ENCODE results near the gene TFEB.

DNA sequence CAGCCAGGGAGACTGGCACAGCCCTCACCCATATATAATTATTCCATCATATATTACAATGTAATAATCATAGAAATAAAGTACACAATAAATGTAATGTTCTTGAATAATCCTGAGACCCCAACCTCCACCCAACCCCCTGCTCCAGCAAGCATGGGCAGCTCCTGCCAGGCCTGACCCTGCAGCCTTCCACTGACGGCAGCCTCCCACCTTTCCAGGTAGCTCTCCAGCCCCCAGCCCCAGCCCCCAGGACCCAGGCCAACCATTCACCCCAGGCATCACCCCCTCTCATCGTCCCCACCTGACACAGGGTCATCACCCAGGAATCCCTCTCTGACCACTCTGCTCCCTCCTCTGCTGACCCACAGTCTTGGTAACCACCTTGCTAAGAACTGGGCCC lies 14.6 kb downstream of the TFEB start:
- TF ChIP-seq CTCF (IDR thresholded peaks at IDR 0.05 in 8 of 11, conservative IDR thresholded peaks at IDR 0.05 in 3 of 11) (no peak), POLR2A (IDR thresholded peaks at IDR 0.05) (no peak), POLR2AphosphoS5 (IDR thresholded peaks at IDR 0.05) (no peak)

All from spleen (tissue), 7 donors.